Activated CD4-positive, alpha-beta memory T cell treated with anti-CD3 and anti-CD28 coated beads, Interleukin-2, amount 10 ng/mL, durations not matched to agents 7 days and 5 days (primary cell): ENCODE measurements around the gene ATF5. TPM values are rescaled to one million over a fixed set of nuclear protein-coding genes. Genes with fewer than 3 reads are reported as not detected.
A peak's percentile ranks its signal among the peaks of the same experiment; 100 is the strongest.
"Not testable (repeated sequence)": the region's sequence is repeated elsewhere in the genome, so short reads cannot be mapped to it uniquely, and the experiment has no call there.

Experiments
- CTCF ChIA-PET: fragments of 350-600 bp; sonication (Branson Sonifier 250); formaldehyde crosslinking; loops from one replicate; lab custom pipeline; 2021; ENCODE audit warnings: antibody characterized with exemption, inconsistent platforms; lab: Charles Lee
- POLR2A ChIA-PET: fragments of 350-600 bp; sonication (Branson Sonifier 250); formaldehyde crosslinking; loops from one replicate; lab custom pipeline; 2021; ENCODE audit warnings: antibody characterized with exemption; lab: Charles Lee
- DNase-seq: peaks from one replicate; pipeline ENCODE4 v3.0.0-alpha.2; 2020
- H3K27ac Mint-ChIP-seq: one replicate; pipeline ENCODE4 v1.8.0; 2021; ENCODE audit warnings: mild to moderate bottlenecking, mixed read lengths
- H3K27me3 Mint-ChIP-seq: one replicate; pipeline ENCODE4 v1.8.0; 2021; ENCODE audit warnings: mixed read lengths
- H3K36me3 Mint-ChIP-seq: one replicate; pipeline ENCODE4 v1.8.0; 2021; ENCODE audit warnings: low read depth, mixed read lengths
- H3K4me1 Mint-ChIP-seq: one replicate; pipeline ENCODE4 v1.8.0; 2021; ENCODE audit warnings: mixed read lengths
- H3K4me3 Mint-ChIP-seq: one replicate; pipeline ENCODE4 v1.8.0; 2021; ENCODE audit warnings: mild to moderate bottlenecking, mixed read lengths
- H3K9me3 Mint-ChIP-seq: one replicate; pipeline ENCODE4 v1.8.0; 2021; ENCODE audit warnings: mixed read lengths
- total RNA-seq, 2 experiments: library from RNA; stranded (reverse); gene quantifications; one replicate each; pipeline ENCODE4 v1.2.3, GENCODE V29; 2021

ATF5 gene
- total RNA-seq, 2 experiments from 2014 or later, result 19.6 to 20.0 TPM

DNA sequence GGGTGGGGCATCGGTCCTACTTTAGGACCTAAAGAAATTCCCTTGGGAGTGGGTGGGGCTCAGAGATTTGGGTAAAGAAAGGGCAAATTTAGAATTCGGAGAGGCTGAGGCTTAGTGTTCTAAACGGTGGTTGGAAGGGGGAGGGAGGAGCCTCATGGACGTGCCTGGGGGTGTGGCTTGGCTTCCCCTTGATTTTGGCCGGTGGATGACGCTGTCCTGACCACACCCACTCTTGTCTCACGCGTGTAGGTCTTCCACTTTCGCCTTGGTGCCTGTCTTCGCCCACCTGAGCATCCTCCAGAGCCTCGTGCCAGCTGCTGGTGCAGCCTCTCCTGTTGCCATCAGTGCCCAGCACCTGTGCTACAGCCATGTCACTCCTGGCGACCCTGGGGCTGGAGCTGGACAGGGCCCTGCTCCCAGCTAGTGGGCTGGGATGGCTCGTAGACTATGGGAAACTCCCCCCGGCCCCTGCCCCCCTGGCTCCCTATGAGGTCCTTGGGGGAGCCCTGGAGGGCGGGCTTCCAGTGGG lies 1.5 kb downstream of the ATF5 start:
- peak overlapping the region; percentile 10 for H3K27ac Mint-ChIP-seq
- H3K4me3 Mint-ChIP-seq, result peak overlapping the region; percentile 95
- no peak for DNase-seq
- H3K9me3 Mint-ChIP-seq, result peaks cover 2% of the 10 kb centered on the region
- peaks cover 56% of the 10 kb centered on the region for H3K36me3 Mint-ChIP-seq
- POLR2A ChIA-PET, result interaction anchor here (0.8 to 3.9 kb wide), 13 partner anchors 11 to 873 kb away, joined by 3 to 43 read pairs (median 8); partner anchors contain the start of genes AKT1S1, IL4I1, PNKP and TBC1D17
- CTCF ChIA-PET, result no interaction called here
- peaks cover 64% of the 10 kb centered on the region for H3K4me1 Mint-ChIP-seq
- H3K27me3 Mint-ChIP-seq, result no peaks in the 10 kb centered on the region

DNA sequence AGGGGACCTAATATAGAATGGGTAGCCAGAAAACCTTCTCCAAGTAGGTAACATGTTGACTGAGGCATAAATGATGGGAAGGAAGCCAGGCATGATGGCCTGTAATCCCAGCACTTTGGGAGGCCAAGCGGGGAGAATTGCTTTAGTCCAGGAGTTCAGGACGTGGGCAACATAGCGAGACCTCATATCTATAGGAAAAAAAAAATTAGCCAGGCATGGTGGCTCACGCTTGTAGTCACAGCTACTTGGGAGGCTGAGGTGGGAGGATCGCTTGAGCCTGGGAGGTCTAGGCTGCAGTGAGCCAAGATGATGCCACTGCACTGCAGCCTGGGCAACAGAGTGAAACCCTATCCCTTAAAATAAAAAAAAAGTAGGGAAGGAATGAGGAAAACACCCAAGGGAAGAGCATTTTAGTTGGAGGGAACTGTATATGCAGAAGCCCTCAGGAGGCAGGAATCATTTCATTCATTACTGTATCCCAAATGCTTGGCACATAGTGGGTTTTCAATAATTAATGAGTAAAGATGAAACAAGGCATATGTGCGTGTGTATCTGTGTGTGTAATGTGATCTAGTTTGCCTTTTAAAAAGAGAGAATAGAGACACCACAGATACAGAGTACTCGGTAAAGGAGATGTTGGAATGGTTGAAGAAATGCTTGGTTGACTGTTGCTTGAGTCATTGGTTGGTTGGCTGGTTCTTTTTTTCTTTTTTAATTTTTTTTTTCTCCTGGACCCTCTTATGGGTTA lies 2.5 kb downstream of the ATF5 start:
- Mint-ChIP-seq H3K4me3 (no peak overlapping the region), H3K27me3 (peaks cover 5% of the 10 kb centered on the region), H3K9me3 (peaks cover 2% of the 10 kb centered on the region), H3K27ac (peak overlapping the region; percentile 40), H3K4me1 (peaks cover 60% of the 10 kb centered on the region), H3K36me3 (peaks cover 52% of the 10 kb centered on the region)
- DNase-seq, result no peak
- ChIA-PET POLR2A (no interaction called here), CTCF (no interaction called here)

DNA sequence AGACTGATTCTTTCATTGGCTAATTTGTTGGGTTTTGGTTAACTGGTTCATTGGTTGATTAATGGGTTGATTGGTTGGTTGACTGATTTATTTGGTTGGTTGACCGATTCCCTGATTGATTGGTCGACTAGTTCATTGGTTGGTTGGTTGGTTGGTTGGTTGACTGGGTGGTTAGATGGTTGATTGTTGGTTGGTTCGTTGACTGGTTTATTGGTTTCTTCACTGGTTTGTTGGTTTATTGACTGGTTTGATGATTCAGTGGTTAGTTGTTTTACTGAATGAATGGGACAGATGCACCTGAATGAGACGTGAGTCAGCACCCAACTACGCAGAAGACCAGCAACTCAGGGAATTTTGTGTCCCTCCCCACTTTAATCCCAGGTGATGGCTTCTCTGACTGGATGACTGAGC lies 3.0 kb downstream of the ATF5 start:
- Mint-ChIP-seq H3K4me1 (peaks cover 56% of the 10 kb centered on the region), H3K27me3 (peaks cover 8% of the 10 kb centered on the region), H3K27ac (no peak overlapping the region), H3K9me3 (peaks cover 2% of the 10 kb centered on the region), H3K36me3 (peaks cover 49% of the 10 kb centered on the region), H3K4me3 (peak overlapping the region; percentile 52)
- CTCF ChIA-PET, result no interaction called here
- no peak for DNase-seq
- POLR2A ChIA-PET, result no interaction called here

DNA sequence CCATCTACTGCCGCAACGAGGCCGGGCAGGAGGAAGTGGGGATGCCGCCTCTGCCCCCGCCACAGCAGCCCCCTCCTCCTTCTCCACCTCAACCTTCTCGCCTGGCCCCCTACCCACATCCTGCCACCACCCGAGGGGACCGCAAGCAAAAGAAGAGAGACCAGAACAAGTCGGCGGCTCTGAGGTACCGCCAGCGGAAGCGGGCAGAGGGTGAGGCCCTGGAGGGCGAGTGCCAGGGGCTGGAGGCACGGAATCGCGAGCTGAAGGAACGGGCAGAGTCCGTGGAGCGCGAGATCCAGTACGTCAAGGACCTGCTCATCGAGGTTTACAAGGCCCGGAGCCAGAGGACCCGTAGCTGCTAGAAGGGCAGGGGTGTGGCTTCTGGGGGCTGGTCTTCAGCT lies 3.7 kb downstream of the ATF5 start:
- ChIA-PET CTCF (no interaction called here), POLR2A (interaction anchor here (1.1 to 1.2 kb wide), 2 partner anchors 36 to 37 kb away, joined by 3 read pairs; partner anchors contain the start of gene IL4I1)
- Mint-ChIP-seq H3K36me3 (peaks cover 42% of the 10 kb centered on the region), H3K4me1 (peaks cover 49% of the 10 kb centered on the region), H3K9me3 (peaks cover 2% of the 10 kb centered on the region), H3K27me3 (peaks cover 8% of the 10 kb centered on the region), H3K27ac (peak overlapping the region; percentile 73), H3K4me3 (peak overlapping the region; percentile 30)
- peak; percentile 78 for DNase-seq

DNA sequence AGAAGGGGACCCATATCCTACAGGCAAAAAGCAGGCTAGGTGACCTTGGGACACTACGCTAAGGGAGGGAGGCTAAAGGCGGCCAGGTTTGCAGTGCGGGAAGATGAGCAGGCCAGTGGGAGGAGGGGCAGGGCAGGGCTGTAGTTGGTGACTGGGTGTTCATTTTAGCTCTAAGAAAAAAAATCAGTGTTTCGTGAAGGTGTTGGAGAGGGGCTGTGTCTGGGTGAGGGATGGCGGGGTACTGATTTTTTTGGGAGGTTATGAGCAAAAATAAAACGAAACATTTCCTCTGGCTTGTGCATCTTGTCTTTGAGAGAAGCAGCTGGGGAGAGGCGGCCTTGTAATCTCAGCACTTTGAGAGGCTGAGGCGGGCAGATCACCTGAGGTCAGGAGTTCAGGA lies 4.6 kb downstream of the ATF5 start:
- Mint-ChIP-seq H3K9me3 (peaks cover 2% of the 10 kb centered on the region), H3K36me3 (peaks cover 36% of the 10 kb centered on the region), H3K27ac (no peak overlapping the region), H3K4me1 (peaks cover 43% of the 10 kb centered on the region), H3K27me3 (peaks cover 8% of the 10 kb centered on the region), H3K4me3 (no peak overlapping the region)
- ChIA-PET POLR2A (interaction anchor here (1.1 to 1.2 kb wide), 2 partner anchors 37 to 38 kb away, joined by 3 read pairs; partner anchors contain the start of gene IL4I1), CTCF (interaction anchor here (0.6 kb wide), 1 partner anchor 330 kb away, joined by 3 read pairs; no protein-coding TSS in a partner anchor)
- no peak for DNase-seq

DNA sequence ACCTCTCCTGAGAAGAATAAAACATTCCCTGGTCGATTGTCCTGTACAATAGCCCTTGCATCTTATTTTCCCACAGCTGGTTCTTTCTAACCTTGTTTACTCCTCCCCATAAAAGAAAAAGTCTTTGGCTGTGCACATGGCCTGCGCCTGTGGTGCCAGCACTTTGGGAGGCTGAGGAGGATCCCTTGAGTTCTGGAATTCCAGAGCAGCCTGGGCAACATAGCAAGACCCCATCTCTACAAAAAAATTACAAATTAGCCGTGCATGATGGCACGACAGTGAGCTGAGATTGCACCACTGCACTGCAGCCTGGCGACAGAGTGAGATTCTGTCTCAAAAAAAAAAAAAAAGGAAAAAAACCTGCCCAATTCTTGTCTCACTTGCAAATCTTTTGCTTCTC lies 7.5 kb downstream of the ATF5 start:
- POLR2A ChIA-PET, result no interaction called here
- H3K36me3 Mint-ChIP-seq, result peaks cover 12% of the 10 kb centered on the region

DNA sequence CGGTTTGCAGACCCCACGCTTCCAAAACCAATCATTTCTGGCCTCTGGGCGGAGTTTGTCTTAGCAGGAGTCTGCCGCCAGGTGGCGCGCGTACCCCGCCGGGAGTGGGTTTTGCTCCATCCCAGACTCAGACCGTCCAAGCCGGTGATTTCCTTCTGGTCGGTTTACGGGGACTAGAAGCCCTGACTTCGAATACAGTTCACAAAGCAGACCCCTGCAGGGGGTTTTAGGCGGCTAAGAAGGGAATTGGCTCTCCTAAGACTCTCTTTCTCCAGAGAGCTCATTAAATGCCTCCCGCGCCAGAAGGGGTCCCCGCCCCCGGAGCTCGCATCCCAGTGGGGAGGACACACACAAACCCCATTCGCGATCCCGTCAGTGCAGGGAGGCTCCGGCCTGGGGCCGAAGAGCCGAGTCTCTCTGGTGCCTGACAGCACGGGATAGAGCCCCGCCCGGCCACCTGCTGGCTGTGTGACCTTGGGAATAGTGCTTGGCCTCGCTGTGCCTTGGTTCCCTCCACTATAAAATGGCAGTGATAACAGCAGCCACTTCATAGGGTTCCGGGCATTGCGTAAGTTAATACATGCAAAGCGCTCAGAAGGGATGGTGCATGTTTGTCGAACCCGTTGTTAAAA lies 8.9 kb downstream of the ATF5 start:
- POLR2A ChIA-PET, result interaction anchor here (0.6 kb wide), 1 partner anchor 8 kb away, joined by 3 read pairs; the partner anchor contains the start of gene NUP62
- peaks cover 4% of the 10 kb centered on the region for H3K36me3 Mint-ChIP-seq
- no peak overlapping the region for H3K4me3 Mint-ChIP-seq
- peaks cover 16% of the 10 kb centered on the region for H3K4me1 Mint-ChIP-seq
- H3K27me3 Mint-ChIP-seq, result peaks cover 14% of the 10 kb centered on the region
- no peak overlapping the region for H3K27ac Mint-ChIP-seq
- peak; percentile 80 for DNase-seq
- CTCF ChIA-PET, result interaction anchor here (0.6 to 1.7 kb wide), 10 partner anchors 12 to 198 kb away, joined by 3 to 6 read pairs (median 3); no protein-coding TSS in a partner anchor
- H3K9me3 Mint-ChIP-seq, result no peaks in the 10 kb centered on the region

More for the DNA sequence above, 7.5 kb downstream of the ATF5 start:
- H3K4me3 Mint-ChIP-seq, result no peak overlapping the region
- peaks cover 27% of the 10 kb centered on the region for H3K4me1 Mint-ChIP-seq
- H3K9me3 Mint-ChIP-seq, result peaks cover 2% of the 10 kb centered on the region
- H3K27me3 Mint-ChIP-seq, result peaks cover 10% of the 10 kb centered on the region
- CTCF ChIA-PET, result interaction anchor here (0.9 to 1.7 kb wide), 3 partner anchors 12 to 200 kb away, joined by 3 to 6 read pairs (median 5); no protein-coding TSS in a partner anchor
- no peak overlapping the region for H3K27ac Mint-ChIP-seq
- no peak for DNase-seq

DNA sequence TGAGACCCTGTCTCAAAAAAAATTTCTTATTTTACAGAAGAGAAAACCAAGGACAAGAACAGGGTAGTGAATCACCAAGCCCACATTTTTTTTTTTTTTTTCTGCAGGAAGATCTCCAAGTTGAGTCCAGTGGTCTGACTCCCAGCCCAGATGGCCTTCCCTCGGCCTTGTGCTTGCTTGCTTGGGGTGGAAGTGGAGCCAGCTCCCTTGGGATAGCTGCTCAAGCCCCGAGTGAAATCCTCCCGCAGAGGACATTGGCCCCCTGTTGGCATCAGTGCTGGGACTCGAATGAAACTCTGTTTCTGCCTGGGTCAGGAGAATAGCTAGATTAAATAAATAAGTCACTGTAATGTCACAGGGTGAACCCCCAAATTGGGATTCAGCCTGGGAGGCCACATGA lies 9.7 kb downstream of the ATF5 start:
- H3K27ac Mint-ChIP-seq, result no peak overlapping the region
- peaks cover 22% of the 10 kb centered on the region for H3K27me3 Mint-ChIP-seq
- no peaks in the 10 kb centered on the region for H3K36me3 Mint-ChIP-seq
- peaks cover 16% of the 10 kb centered on the region for H3K4me1 Mint-ChIP-seq
- ChIA-PET POLR2A (no interaction called here), CTCF (interaction anchor here (0.7 to 1.7 kb wide), 4 partner anchors 15 to 395 kb away, joined by 3 to 6 read pairs (median 4); no protein-coding TSS in a partner anchor)
- no peak for DNase-seq
- no peak overlapping the region for H3K4me3 Mint-ChIP-seq
- H3K9me3 Mint-ChIP-seq, result no peaks in the 10 kb centered on the region

DNA sequence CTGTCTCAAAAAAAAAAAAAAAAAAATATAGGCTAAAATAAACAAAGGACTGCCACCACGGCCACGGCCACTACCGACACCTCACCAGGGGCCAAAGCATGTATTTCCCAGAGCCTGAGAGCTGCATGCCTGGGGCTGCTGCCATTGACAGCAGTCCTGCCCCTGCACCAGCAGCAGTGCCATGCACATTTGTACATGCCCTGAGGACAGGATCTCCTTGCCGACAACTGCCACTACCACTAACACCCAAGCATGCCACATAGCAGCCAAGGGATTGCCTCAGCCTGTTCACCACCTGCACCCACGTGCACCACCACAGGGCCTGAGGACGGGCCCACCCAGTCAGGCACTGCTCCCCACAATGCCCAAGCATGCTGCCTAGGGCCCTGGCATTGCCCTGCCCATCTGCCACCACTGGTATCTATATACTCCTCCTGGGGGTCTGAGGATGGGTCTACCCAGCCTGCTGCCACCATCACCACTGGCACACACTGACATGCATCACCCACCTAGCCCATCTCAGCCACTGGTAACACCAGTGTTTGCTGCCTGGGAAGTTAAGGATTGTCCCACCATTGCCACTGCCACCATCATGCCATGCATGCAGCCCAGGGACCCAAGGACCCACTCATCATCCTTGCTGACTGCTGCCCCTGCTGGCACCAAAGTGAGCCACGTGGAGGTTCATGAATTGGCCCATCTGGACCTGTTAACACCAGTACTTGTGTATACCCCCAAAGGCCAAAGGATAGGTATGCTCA lies 10.9 kb downstream of the ATF5 start:
- H3K36me3 Mint-ChIP-seq, result no peaks in the 10 kb centered on the region
- no peak overlapping the region for H3K27ac Mint-ChIP-seq
- no peak for DNase-seq
- no peak overlapping the region for H3K4me3 Mint-ChIP-seq
- H3K27me3 Mint-ChIP-seq, result peaks cover 22% of the 10 kb centered on the region
- POLR2A ChIA-PET, result no interaction called here
- H3K9me3 Mint-ChIP-seq, result no peaks in the 10 kb centered on the region
- CTCF ChIA-PET, result interaction anchor here (0.6 to 1.7 kb wide), 2 partner anchors 14 to 1625 kb away, joined by 3 to 6 read pairs; no protein-coding TSS in a partner anchor
- peaks cover 20% of the 10 kb centered on the region for H3K4me1 Mint-ChIP-seq

DNA sequence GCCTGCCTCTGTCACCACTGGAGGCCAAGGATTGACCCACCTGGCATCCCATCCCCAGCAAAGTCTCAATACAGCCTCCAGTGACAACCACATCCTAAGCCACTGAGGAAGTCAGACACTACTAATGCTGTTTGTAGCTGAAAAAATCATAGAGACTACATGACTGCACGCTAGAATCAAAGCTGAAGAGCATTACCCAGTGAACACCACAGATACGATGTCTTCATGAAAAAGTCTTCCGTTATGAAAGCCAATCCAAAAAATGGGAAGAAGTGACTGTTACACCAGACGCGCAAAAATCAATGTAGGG lies 11.4 kb downstream of the ATF5 start:
- Mint-ChIP-seq H3K36me3 (no peaks in the 10 kb centered on the region), H3K27ac (no peak overlapping the region), H3K4me3 (no peak overlapping the region), H3K9me3 (no peaks in the 10 kb centered on the region), H3K4me1 (peaks cover 20% of the 10 kb centered on the region), H3K27me3 (peaks cover 25% of the 10 kb centered on the region)
- no peak for DNase-seq
- ChIA-PET POLR2A (no interaction called here), CTCF (no interaction called here)

DNA sequence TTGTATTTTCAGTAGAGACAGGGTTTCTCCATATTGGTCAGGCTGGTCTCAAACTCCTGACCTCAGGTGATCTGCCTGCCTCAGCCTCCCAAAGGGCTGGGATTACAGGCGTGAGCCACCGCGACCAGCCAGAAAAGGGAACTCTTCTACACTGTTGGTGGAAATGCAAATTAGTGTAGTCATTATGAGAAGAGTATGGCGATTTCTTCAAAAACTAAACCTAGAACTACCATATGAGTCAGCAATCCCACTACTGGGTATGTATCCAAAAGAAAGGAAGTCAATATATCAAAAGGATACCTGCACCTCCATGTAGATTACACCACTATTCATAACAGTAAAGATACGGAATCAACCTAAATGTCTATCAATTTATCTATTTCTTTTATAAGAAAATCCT lies 15.6 kb downstream of the ATF5 start:
- H3K36me3 Mint-ChIP-seq, H3K9me3 Mint-ChIP-seq, DNase-seq, CTCF ChIA-PET, H3K4me3 Mint-ChIP-seq, H3K27ac Mint-ChIP-seq, POLR2A ChIA-PET: not testable (repeated sequence)
- Mint-ChIP-seq H3K4me1 (peaks cover 20% of the 10 kb centered on the region), H3K27me3 (peaks cover 18% of the 10 kb centered on the region)

DNA sequence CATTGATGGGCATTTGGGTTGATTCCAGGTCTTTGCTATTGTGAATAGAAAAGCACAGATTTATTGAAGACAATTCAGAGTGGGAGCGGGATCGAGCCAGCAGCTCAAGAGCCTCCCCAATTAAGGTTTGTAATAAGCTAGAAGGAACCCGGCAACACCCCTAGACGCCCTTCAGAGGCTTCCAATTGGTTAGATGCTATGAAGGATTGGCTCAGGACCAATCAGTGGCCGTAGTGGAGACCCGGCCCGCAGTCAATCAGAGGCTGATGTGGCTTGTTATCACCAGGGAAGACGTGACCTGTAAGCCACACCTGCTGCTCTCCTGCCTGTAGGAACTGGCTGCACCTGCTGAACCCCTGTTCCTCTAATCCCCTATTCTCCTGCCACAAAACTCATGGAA lies 17.4 kb downstream of the ATF5 start:
- CTCF ChIA-PET, result no interaction called here
- POLR2A ChIA-PET, result no interaction called here
- no peak overlapping the region for H3K4me3 Mint-ChIP-seq
- peaks cover 13% of the 10 kb centered on the region for H3K4me1 Mint-ChIP-seq
- H3K36me3 Mint-ChIP-seq, result no peaks in the 10 kb centered on the region
- H3K27me3 Mint-ChIP-seq, result peaks cover 16% of the 10 kb centered on the region
- no peak for DNase-seq
- H3K9me3 Mint-ChIP-seq, result no peaks in the 10 kb centered on the region
- H3K27ac Mint-ChIP-seq, result no peak overlapping the region
